Heart right ventricle (tissue), 16 donors: ENCODE results near the gene WBP1. TPM values are rescaled to one million over a fixed set of nuclear protein-coding genes. Genes with fewer than 3 reads are reported as not detected.

Experiments
- ATAC-seq, 8 donors: fragments of 200-7000 bp; cut with Tn5 transposase; one replicate each; pipeline ENCODE4 v1.9.1; 2020; ENCODE audit warnings: mild to moderate bottlenecking in 8 of 8, moderate library complexity in 8 of 8, moderate number of reproducible peaks in 1 of 8
- DNase-seq, 2 donors: peaks; one replicate each; pipeline ENCODE4 v3.0.0-alpha.2; 2020
- H3K27ac ChIP-seq, 10 donors: fragments of 200-600 bp; sonication (generic) in 2 of 10; one replicate each; pipeline versions ENCODE4 v1.5.0 to v1.8.0; 2020 to 2022; ENCODE audit warnings: mild to moderate bottlenecking in 3 of 10
- H3K27me3 ChIP-seq, 7 donors: fragments of 200-600 bp; one replicate each; pipeline ENCODE4 v1.8.0; 2021 to 2022; ENCODE audit warnings: mild to moderate bottlenecking in 2 of 7
- H3K36me3 ChIP-seq, 9 donors: fragments of 200-600 bp; sonication (generic) in 1 of 9; one replicate each; pipeline versions ENCODE4 v1.5.0 to v1.8.0; 2020 to 2022; ENCODE audit warnings: mild to moderate bottlenecking in 2 of 9
- H3K4me1 ChIP-seq, 9 donors: fragments of 200-600 bp; sonication (generic) in 1 of 9; one replicate each; pipeline versions ENCODE4 v1.5.0 to v1.8.0; 2020 to 2022; ENCODE audit warnings: mild to moderate bottlenecking in 4 of 9
- H3K4me3 ChIP-seq, 10 donors: fragments of 200-600 bp; sonication (generic) in 2 of 10; one replicate each; pipeline versions ENCODE4 v1.5.0 to v1.8.0; 2020 to 2022; ENCODE audit warnings: mild to moderate bottlenecking in 7 of 10, moderate library complexity in 2 of 10
- H3K9me3 ChIP-seq, 11 donors: fragments of 200-600 bp in 10 of 11; sonication (generic) in 2 of 11; one replicate each; pipeline versions ENCODE4 v1.5.0 to v1.8.0; 2013 to 2022; ENCODE audit warnings: mild to moderate bottlenecking in 2 of 11, control low read depth in 1 of 11, moderate library complexity in 1 of 11
- WGBS, 2 donors: extraction: QIAGEN DNeasy Blood & Tissue Kit; methylation state at CpG; one replicate each; pipeline ENCODE4 v1.1.7; 2013; ENCODE audit warnings: inconsistent platforms in 1 of 2; 5-methylcytosine and 5-hydroxymethylcytosine counted together
- intact Hi-C, 10 donors: fragments of 100-400 bp; cut with DNase I; formaldehyde crosslinking; loops; one replicate each; pipeline versions ENCODE4 v1.11.1 to v1.14.2; 2022
- polyA plus RNA-seq, 2 donors: library from polyadenylated mRNA; stranded (reverse); fragments of 200-250 nt; gene quantifications; one replicate each; pipeline ENCODE4 v1.2.3, GENCODE V29; 2013
- total RNA-seq, 10 donors: library from RNA; stranded (reverse); fragmentation: NEBNext Ultra II Directional in 3 of 10; extraction: Animal tissue kit (Norgen Biotek cat#: 25700) in 3 of 10; gene quantifications; one replicate each; pipeline versions ENCODE4 v1.2.1 to v1.2.4, GENCODE V29; 2021 to 2023
- TF ChIP-seq, protein P1 (sequence below), 9 donors: fragments of 200-600 bp; sonication (generic) in 2 of 9; IDR thresholded peaks; one replicate each; pipeline versions ENCODE4 v1.5.0 to v1.8.0; 2021 to 2022; ENCODE audit warnings: antibody characterized with exemption in 9 of 9, mild to moderate bottlenecking in 5 of 9, moderate library complexity in 1 of 9
- donor health status: Arrhythmogenic right ventricular cardiomyopathy.
- donor health status: ischemic (EF 13 %, LVEDD 7.1; RV severe dilation, severe dysfunction).
- donor health status: healthy with polysubstance abuse.
- donor health status: DM: no; HTN: yes; CAD: no.
- donor health status: DM: no; HTN: no; CAD: no.
- donor health status: ischemic (EF 25% LVEDD 6.9; RV normal size, moderate dysfunction).
- donor health status: ischemic (EF 25% LVEDD 5.7; RV mildly dilated, moderate dysfunction).
- donor health status: healthy.
- donor health status: DM: yes; HTN: yes; CAD: no.
- donor health status: Ischemic cardiomyopathy.
- donor health status: ischemic (EF 35%, LVEDD 5.7; RV mildly dilated, moderate dysfunction).
- donor health status: nonischemic (EF 11% LVEDD 7.7; RV severe dilation, severe dysfunction).
- donor health status: DM: yes; HTN: yes; CAD: no.
- donor health status: PGD.
- donor health status: ischemic (EF 29% LVEDD 5.4; RV normal size, mild dysfunction).
- donor health status: nonischemic (EF 23%, LVEDD 6.1; RV moderate dilation, normal function).

Gene WBP1
- total and polyA plus RNA-seq, 12 donors: 34.8 to 59.8 (median 45.8) TPM

DNA sequence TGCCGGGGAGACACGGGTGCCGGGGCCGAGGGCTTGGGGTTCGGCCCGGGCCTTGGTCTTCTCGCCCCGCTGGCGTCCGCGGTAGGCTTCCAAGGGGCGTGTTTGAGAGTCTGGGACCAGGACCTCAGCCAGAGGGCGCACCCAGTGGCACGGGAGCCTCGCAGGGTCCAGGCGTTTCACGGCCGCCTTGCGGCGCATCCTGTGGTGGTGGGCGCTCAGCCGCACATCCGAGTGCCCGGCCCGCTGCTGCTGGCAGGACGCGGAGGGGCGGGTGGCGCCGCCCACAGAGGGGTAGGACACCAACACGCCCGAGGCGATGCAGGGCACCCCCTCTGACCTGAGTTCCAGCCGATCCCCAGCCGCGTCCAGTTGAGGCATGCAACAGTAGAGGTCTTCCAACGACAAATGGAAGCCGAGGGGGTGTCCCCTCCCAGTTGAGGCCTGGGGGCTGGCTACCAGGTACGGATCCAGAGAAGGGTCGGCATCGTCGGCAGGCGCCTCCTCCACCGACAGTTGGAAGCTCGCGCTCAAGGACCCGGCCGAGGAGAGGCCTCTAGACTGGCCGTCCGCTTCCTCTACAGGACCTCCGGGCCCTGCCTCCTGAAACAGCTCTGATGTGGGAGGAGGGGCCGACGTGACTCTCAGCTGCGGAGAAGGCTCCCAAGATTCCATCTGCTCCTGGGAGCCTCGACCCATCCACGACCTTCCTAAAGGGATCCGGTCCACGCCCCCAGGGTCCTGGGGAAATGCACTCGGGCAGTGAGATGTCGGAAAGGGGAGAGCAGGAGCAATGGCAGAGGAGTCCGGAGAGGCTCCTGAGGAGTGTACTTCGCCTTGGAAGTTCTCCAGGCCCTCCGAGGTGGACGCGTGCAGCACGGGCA is 43.1 kb upstream of the WBP1 start:
- H3K36me3 ChIP-seq: no peaks in the 10 kb centered on the region
- DNase-seq: peak; percentile 64 to 68
- H3K27me3 ChIP-seq: peaks cover 0 to 28% (median 0%) of the 10 kb centered on the region in 7 donors
- ATAC-seq: peak; percentile 75 to 86 (median 80)
- H3K4me1 ChIP-seq: peaks cover 8 to 49% (median 41%) of the 10 kb centered on the region in 9 donors
- 3 to 8% methylated on average over 66 of the region's 66 CpGs for whole genome bisulfite sequencing, 2 donors
- H3K27ac ChIP-seq: peak overlapping the region; percentile 24 to 74 (median 62)
- H3K9me3 ChIP-seq: no peaks in the 10 kb centered on the region
- intact Hi-C loops: loop anchor here in 1 of 10 donors (5.0 kb wide), 1 partner anchor 57 kb away; the partner anchor contains the start of gene MRPL53
- TF ChIP-seq, protein P1, sequence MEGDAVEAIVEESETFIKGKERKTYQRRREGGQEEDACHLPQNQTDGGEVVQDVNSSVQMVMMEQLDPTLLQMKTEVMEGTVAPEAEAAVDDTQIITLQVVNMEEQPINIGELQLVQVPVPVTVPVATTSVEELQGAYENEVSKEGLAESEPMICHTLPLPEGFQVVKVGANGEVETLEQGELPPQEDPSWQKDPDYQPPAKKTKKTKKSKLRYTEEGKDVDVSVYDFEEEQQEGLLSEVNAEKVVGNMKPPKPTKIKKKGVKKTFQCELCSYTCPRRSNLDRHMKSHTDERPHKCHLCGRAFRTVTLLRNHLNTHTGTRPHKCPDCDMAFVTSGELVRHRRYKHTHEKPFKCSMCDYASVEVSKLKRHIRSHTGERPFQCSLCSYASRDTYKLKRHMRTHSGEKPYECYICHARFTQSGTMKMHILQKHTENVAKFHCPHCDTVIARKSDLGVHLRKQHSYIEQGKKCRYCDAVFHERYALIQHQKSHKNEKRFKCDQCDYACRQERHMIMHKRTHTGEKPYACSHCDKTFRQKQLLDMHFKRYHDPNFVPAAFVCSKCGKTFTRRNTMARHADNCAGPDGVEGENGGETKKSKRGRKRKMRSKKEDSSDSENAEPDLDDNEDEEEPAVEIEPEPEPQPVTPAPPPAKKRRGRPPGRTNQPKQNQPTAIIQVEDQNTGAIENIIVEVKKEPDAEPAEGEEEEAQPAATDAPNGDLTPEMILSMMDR (IDR thresholded peaks at IDR 0.05): peak; percentile 12 to 73 (median 47)
- H3K4me3 ChIP-seq: peak overlapping the region; percentile 39 to 72 (median 65)

DNA sequence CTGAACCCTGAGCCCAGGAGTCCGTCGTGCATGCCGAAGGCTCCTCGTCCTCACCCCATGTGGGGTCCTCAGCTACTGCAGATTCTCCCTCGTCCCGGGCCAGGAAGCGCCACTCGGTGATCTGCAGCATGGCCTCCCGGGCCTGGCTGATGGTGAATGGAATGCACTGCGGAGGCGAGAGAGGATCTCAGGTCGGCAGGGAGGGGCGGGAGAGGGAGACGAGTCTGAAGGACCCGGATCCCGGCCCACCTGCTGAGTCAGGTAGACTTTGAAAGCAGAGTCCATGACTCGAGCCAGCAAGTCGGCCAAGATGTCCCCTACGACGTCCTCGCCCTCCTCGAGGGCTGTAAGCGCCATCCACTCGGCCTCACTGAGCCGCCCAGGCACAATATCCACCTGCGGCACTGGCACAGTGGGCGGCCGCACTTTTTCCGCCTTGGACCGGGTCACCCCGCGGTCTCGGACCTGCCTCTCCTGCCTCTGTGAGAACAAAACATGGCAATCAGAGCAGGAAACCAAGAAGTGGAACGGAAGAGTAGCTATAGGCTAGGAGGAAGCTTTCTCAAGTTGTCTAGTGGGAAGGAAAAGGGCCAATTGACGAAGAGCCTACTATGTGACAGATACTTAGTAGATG is 42.4 kb upstream of the WBP1 start:
- DNase-seq: no peak
- peak in 4 of 8 donors; percentile 4 to 11 (median 7) for ATAC-seq
- Histone ChIP-seq H3K4me1 (peaks cover 8 to 53% (median 46%) of the 10 kb centered on the region in 9 donors), H3K27me3 (peaks cover 0 to 28% (median 0%) of the 10 kb centered on the region in 7 donors), H3K36me3 (no peaks in the 10 kb centered on the region), H3K27ac (peak overlapping the region in 6 of 10 donors; percentile 27 to 74 (median 63)), H3K9me3 (no peaks in the 10 kb centered on the region), H3K4me3 (peak overlapping the region in 9 of 10 donors; percentile 47 to 72 (median 65))
- intact Hi-C loops: loop anchor here in 1 of 10 donors (5.0 kb wide), 1 partner anchor 56 kb away; the partner anchor contains the start of gene MRPL53
- TF ChIP-seq, protein P1 (IDR thresholded peaks at IDR 0.05): no peak
- 51 to 60% methylated on average over 35 of the region's 35 CpGs for WGBS, 2 donors

DNA sequence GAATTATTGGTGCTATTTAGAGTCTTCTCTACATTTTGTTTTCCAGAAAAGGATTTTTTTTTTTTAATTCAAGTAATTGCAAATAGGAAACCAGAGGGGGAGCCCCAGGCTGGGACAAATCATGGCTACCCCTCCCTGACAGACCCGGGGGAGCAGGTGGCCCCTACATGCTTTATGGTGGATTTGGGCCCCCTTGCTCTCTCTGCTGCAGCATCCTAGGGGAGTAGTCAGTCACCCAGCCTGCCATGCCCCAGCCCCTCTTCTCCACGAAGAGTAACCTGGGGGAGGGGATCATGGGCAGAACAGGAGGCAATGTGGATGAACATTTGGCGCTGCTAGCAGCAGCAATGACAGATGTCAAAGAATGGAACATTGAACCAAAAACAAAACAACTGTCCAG is 41.5 kb upstream of the WBP1 start:
- intact Hi-C loops: loop anchor here in 1 of 10 donors (5.0 kb wide), 1 partner anchor 56 kb away; the partner anchor contains the start of gene MRPL53
- WGBS, 2 donors: 67 to 72% methylated on average over 3 of the region's 3 CpGs
- DNase-seq (no peak), ATAC-seq (no peak)
- no peak overlapping the region for H3K4me3 ChIP-seq
- no peaks in the 10 kb centered on the region for H3K36me3 ChIP-seq
- peaks cover 8 to 60% (median 54%) of the 10 kb centered on the region in 9 donors for H3K4me1 ChIP-seq
- TF ChIP-seq, protein P1 (IDR thresholded peaks at IDR 0.05): peak in 1 of 9 donors; percentile 10
- H3K27me3 ChIP-seq: peaks cover 0 to 28% (median 0%) of the 10 kb centered on the region in 7 donors
- no peaks in the 10 kb centered on the region for H3K9me3 ChIP-seq
- no peak overlapping the region for H3K27ac ChIP-seq

DNA sequence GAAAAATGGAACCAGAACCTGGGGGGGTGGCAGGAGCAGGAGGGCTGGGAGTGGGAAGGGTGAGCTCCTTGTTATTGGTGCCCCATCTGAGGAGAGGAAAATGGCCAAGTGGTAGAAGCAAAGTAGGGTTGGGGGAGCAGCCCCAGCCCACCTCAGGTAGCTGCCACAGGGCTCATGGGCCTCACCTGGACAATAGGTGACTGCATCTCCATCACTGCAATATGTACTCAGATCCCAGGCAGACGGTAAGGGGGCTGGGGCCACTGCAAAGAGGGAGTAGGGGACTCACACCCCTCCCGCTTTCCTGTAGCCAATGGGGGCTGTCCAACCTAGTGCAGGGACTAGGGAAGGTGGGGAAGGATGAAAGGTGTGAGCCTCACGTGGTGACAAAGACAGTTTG is 41.0 kb upstream of the WBP1 start:
- TF ChIP-seq, protein P1 (IDR thresholded peaks at IDR 0.05): no peak
- Histone ChIP-seq H3K4me1 (peaks cover 8 to 64% (median 58%) of the 10 kb centered on the region in 9 donors), H3K4me3 (no peak overlapping the region), H3K27ac (no peak overlapping the region), H3K27me3 (peaks cover 0 to 28% (median 0%) of the 10 kb centered on the region in 7 donors), H3K36me3 (no peaks in the 10 kb centered on the region), H3K9me3 (no peaks in the 10 kb centered on the region)
- no peak for DNase-seq
- intact Hi-C loops: loop anchor here in 1 of 10 donors (5.0 kb wide), 1 partner anchor 55 kb away; the partner anchor contains the start of gene MRPL53
- WGBS, 2 donors: 85 to 93% methylated on average over 3 of the region's 3 CpGs
- ATAC-seq: no peak
